Stimulated activated CD4-positive, alpha-beta T cell treated with anti-CD3 and anti-CD28 coated beads, Interleukin-12 subunit alpha, Interleukin-12 subunit beta, amount 100 ng/mL, for 24 hours (primary cell): Measurements from ENCODE around the gene SWI5.
"Not testable (repeated sequence)": the region's sequence is repeated elsewhere in the genome, so short reads cannot be mapped to it uniquely, and the experiment has no call there.

ENCODE experiments used
- DNase-seq, 2 experiments: peaks; one replicate each; pipeline ENCODE4 v3.0.0-alpha.2; 2020; ENCODE audit warnings: low read depth in 2 of 2

SWI5 gene

DNA sequence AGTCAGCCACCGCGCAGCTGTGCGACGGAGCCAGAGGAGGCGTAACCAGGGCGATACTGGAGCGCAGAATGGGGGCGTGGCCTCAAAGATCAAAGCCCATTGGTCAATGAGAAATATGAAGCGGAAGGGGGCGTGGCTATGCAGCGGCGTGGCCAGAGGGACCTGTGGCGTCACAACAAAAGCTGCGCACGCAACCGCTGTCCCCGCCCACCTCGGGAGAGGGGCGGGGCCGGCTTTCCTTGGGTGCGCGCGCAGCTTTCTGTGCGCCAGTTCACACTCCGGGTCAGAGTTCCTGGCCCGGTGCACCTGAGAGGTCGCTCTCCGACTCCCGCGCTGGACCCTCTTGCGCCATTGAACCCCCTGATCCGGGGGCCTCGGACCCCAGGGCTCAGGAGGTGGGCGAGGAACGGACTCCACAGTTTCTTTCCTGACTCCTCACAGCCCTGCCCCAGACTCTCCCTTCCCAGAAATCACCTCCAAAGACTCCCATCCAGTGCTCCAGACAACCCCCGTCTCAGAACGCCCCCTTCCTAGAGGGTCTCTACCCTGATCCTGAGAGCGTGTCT is at the start of gene SWI5:
TSS of gene SWI5 (plus strand) at position 269 of the 566 bp plus-strand sequence.
- DNase-seq, result peak; percentile 100

DNA sequence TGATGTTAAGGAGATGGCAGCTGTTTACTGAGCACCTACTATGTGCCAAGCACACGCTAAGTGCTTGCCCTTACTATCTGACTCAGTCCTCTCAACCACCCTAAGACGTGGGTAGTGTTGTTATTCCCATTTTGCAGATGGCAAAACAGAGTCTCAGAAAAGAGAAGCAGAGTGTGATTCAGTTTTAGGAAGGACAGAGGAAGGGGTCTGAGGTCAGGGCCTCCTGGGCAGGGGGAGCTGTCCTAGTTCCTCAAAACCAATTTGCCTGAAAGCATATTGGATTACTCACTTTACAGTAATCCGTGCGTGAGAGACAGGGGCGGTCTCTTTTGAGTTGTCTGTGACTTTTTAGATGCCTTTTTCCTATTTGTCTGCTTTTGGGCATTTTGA is 49.7 kb upstream of the SWI5 start:
- DNase-seq, result no peak

DNA sequence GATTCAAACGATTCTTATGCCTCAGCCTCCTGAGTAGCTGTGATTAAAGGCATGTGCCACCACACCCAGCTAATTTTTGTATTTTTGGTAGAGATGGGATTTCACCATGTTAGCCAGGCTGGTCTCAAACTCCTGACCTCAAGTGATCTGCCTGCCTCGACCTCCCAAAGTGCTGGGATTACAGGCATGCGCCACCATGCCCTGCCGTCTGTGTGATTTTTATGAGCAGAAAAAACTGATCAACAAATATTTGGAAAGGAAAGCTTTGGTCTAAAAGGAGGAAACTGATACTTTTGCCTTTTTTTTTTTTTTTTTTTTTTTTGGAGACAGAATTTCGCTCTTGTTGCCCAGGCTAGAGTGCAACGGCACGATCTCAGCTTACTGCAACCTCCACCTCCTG is 45.2 kb upstream of the SWI5 start:
- DNase-seq, result not testable (repeated sequence)

DNA sequence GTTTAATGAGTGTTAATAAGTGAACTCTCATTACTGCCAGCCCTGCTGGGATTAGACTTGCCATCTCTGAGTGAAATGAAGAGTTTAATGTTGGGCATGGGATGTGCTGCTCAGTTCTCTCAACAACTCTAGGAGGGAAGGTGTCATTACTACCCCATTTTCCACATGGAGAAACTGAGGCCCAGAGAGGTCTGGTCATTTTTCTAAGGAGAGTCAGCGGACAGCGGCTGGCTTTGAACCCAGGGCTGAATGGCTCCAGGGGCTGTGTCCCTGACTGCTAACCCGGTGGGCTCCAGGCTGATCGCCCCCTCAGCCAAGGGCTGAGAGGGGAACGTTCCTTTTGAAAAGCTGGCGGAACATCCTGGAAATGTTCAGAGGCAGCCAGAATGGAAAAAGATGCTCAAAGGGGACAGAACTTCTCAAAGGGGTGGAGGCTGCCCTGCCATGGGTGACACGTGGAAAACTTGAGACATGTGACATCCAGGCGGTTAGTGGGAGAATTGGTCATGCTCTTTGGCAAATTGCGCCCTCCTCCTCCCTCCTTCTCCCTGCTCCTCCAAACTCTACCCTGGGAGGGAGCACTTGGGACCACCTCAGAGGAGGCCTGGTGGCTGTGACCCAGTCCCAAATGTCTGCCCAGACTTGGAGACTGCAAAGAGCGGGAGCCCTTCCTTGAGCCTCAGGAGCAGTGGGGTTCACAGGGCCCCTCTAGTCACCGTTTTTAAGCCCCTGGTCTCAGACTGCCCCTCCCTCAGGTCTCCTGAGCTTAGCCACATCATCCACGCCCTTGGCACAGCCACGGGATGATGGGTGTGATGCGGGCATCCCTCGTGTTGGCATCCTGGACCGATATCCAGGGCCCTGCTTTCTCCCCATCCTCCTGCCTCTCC is 44.2 kb upstream of the SWI5 start:
- DNase-seq, result no peak

DNA sequence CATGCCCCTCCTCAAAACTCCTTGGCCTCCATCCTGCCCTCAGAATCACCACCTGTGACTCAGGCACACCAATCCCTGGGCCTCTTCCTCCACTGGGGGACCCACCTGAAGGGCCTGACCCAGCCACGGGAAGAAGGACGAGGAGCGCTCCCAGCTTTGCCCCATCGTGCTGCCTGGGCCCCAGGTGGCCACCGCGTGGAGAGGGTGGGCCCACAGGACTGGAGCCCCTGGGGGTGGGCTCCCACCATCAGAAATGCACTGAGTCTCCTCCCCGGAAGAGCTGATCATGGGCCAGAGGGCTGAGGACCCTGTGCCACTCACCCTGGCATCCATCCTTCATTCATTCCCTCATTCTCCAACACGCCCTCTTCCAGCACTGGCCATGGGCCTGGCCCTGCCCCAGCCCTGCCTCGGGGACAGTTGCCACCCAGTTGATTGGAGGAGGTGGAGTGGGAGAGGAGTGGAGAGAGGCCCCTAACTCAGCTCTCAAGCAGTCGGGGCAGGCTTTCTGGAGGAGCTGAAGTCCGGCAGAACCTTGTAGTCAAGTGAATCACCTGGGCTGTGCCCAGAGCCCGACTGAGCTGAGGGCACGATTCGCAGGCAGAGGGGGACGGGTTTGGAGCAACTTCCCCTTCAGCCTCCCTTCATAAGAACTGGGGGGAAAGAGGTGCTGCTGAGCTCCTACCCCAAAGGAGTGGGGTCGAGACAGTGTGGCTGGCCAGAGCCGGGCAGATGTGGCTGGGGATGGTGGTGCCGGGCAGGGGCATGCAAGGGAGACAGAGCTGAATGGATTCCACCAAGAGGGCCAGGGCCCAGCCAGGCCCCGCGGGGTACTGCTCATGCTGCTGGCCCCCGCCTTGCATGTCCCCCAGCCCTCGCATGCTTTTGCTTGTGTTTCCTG is 43.3 kb upstream of the SWI5 start:
- no peak for DNase-seq

DNA sequence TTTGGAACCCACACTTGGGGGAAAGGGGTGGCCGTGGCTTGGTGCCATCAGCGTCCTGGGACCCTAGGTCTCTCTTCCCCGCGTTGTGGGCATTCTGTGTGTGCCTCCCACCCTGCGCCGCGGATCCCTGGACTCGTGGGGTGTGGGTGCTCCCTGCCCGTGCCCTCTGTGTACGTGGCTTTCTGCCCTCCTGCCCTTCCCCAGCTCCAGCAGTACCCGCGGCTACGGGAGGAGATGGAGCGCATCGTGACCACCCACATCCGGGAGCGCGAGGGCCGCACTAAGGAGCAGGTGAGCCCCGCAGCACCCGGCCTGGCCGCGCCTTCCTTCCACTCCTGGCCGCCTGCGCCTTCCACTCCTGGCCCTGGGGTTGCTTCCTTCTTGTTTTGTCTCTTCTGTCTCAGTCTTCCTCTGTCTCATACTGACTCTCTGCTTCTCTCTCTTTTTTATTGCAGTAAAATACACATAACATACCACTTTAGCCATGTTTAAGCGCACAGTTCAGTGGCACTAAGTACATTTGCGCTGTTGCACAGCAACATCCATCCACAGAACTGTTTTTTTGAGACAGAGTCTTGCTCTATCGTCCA is 42.2 kb upstream of the SWI5 start:
- DNase-seq, result no peak

DNA sequence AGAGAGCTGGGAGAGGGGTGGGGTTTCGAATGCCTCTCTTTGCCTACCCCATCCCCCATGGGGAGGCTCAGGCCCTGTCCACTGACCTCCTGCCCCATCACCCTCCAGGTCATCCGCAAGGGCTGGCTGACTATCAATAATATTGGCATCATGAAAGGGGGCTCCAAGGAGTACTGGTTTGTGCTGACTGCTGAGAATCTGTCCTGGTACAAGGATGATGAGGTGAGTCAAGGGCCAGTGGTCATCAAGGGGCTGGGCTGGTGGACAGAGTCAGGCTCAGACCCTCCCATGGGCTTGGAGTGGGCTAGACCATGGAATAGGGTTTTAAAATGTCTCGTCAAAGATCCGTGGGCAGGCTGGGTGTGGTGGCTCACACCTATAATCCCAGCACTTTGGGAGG is 34.0 kb upstream of the SWI5 start:
- DNase-seq, result no peak

DNA sequence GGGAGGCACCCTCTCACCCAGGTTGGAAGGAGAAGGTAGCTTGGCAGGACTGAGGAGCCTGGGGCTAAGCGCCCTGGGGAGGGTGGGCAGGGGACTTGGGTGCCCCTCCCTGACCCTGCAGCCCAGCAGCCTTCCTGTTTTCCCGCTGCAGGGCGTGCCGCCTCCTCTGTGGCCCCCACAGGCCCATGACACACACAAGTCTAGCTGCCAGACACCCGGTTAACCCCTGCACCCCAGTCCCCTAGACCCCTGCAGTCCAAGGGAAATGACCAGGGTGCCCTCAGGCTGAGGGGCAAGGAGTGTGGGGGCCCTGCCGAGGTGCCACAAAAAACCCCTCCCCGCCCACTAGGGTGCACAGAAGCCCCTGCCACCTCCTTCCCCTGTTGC is 33.3 kb upstream of the SWI5 start:
- no peak for DNase-seq

DNA sequence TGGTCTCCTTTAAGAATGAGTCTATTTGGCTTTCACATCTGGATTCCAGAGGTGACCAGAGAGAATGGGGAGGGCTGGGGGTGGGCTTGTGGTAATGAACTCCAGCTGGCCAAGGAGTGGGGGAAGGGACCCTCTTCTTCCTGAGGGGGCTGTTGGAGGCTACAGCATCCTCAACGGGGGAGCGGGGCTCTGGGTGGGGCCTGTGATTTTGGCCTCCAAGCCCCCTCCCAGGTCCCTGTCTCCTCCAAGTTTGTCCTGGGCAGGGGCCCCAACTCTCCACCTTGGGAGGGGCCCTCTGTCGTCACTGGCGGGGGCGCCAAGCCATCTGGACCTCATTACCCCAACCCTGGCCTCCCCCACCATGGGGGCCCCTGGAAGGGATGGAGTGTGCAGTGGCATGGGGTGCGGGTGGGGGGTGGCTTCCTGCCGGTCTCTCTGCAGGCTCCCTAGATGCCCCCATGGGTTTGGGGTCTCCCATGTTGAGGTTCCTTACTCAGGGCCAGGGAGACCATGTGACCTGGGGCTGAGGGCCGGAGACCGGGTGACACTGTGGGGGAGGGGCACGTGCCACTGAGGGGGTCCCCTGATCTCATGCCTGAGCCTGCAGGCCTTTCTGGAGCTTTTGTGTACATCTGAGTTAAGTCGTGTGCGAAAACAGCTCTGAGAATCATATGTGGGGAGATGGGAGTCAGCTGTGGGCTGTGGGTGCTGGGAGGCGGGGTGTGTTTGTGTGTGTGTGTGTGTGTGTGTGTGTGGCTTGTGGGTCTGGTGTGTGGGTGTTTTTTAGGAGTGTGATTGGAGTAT is 32.7 kb upstream of the SWI5 start:
- no peak for DNase-seq

DNA sequence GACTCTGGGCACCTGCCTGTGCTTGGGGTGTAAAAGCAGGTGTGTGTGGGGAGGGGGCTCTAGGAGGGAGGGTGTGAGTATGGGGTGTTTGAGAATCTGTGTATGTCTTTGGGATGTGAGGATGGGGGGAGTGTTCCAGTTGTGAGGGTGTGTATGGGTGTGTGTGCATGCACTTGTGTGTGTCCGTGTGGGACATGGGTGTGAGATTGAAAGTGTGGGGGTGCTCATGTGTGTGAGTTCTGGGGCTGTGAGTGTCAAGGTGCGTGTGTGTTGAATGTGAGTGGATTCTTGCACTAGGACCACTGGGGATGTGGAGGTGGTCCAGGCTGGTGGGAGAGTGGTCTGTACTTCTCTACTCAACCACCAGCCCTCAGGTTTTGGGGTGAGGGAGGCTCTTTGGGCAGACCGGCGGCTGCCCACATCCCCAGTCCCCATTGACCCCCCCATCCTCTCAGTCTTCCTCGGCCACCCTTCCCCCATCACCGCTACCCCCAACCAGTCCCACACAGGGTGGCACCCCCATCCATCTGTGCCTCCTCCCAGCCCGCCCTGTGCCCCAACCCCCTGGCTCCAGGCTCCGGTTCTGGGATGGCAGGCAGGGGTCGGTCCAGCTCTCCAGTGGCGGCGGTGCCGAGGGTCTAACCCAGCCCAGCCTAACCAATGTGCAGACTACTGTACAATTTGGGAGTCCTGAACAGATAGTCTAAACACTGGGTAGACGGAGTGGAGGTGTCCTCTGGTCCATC is 31.8 kb upstream of the SWI5 start:
- no peak for DNase-seq

DNA sequence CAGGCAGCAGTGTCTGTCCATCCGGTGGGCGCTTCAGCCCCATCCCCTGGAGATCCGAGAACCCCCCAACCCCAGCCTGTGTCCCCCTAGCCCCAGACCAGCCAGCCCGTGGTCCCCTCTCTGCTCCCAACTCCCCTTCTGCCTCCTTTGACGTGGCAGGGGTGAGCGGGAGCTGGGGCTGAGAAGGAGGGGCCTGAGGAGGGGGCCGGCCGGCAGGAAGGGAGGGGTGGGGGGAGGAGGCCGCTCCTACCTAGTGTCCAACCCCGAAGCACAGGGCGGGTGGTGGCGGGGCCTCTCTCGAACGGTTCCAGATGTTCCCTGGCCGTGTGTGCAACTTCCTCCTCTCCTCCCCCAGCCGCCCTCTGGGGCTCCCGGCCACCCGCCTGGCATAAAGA is 31.2 kb upstream of the SWI5 start:
- no peak for DNase-seq

DNA sequence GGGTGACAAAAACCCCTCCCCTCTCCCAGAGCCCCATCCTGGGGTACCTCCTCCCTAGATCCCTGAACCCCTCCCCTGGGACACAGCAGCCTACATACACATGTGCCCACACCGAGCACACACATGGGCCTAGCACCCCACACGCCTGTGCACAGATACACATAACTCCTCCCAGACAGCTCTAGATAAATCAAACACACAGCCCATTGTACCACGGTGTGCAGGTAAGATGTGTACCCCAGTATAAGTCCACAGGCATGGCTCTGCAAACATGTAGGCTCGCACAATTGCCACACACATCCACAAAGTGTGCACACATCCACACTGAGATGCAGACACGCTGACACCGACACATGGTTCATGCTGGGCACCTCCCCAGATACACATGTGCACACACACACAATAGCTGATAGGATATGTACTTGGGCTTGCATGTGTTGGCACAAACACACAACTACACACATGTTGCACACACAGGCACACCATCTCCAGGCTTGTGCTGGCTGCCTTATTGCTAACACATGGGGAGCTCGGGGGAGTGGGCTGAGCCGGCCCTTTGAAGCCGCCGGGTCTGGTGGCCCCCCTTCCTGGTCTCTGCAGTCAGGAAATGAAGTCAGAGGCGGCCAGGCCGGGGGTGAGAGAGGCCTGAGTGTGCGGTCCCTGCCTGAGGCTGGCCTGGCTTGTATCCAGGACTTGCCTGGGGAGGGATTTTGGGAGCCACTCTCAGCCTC is 30.5 kb upstream of the SWI5 start:
- no peak for DNase-seq

DNA sequence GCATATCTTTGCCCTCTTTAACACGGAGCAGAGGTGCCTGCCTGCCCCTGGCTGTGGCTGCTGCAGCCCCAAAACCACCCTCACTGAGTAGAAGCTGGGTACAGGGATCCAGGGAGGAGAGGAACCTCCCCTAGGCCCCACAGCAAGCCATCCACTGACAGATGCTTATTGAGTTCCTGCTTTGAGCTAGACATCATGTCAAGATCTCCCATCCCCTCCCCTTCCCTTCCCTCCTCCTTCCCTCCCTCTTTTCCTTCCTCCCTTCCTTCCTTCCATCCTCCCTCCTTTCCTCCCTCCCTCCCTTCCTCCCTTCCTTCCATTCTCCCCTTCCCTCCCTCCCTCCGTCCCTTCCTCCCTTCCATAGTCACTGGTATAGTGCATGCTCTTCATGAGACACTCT is 29.6 kb upstream of the SWI5 start:
- no peak for DNase-seq

DNA sequence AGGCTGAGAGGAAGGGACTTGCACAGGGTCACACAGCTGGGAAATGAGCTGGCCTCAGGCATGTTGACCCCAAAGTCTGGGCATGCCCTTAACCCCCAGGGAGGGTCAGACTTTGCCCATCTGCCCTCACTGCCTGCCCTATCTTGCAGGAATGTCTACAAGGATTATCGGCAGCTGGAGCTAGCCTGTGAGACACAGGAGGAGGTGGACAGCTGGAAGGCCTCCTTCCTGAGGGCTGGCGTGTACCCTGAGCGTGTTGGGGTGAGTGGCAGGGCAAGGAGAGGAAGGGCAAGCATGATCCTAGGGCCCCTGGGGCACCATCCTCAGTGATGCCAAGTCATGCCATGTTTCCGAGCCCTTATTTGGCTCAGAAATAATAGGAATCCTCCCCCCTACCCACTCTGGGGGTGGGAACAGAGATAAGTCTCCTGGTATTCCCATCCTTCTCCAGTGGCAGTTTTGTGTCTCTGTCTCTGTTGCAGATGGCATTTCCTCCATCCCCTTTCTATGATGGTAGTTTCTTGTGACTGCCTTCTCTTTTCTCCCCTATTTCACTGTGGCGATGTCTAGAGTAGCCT is 28.8 kb upstream of the SWI5 start:
- DNase-seq, result no peak

DNA sequence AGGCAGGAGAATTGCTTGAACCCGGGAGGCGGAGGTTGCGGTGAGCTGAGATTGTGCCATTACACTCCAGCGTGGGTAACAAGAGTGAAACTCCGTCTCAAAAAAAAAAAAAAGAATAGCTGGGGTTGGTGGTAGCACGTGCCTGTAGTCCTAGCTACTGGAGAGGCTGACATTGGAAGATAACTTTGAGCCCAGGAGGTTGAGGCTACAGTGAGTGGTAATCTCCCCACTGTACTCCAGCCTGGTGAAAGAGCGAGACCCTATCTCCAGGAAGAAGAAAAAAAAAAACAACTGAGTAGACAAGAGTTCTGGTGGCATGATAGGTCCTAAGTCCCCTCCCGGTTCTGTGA is 26.5 kb upstream of the SWI5 start:
- DNase-seq, result no peak

DNA sequence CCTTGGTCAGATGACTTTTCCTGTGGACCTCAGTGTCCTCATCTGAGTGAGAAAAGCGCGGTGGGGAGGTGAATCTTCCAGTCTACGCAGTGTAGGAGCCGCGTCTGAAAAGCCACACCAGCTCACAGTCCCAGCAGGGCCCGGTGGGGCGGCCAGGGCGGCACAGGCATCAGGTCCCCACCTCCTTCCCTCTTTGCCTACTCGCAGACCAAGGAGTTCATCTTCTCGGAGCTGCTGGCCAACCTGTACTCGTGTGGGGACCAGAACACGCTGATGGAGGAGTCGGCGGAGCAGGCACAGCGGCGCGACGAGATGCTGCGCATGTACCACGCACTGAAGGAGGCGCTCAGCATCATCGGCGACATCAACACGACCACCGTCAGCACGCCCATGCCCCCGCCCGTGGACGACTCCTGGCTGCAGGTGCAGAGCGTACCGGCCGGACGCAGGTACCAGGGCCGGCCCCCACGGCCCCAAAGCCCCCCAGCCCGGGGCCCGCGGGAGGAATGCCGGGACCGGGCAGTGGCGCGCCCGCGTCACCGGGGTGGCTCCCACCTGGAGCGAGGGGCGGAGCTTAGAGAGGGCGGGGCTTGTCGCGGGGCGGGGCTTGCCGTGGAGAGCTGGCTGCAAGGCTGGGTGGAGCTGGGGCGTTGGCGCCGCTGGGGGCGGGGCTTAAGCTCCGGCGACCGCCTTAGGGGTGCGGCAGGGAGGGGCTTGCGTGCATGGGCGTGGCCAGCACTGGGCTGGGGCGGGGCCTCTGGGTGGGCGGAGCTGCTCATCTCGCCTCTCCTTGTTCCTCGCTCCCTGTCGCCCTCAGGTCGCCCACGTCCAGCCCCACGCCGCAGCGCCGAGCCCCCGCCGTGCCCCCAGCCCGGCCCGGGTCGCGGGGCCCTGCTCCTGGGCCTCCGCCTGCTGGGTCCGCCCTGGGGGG is 25.9 kb upstream of the SWI5 start:
- peak; percentile 97 to 100 for DNase-seq

DNA sequence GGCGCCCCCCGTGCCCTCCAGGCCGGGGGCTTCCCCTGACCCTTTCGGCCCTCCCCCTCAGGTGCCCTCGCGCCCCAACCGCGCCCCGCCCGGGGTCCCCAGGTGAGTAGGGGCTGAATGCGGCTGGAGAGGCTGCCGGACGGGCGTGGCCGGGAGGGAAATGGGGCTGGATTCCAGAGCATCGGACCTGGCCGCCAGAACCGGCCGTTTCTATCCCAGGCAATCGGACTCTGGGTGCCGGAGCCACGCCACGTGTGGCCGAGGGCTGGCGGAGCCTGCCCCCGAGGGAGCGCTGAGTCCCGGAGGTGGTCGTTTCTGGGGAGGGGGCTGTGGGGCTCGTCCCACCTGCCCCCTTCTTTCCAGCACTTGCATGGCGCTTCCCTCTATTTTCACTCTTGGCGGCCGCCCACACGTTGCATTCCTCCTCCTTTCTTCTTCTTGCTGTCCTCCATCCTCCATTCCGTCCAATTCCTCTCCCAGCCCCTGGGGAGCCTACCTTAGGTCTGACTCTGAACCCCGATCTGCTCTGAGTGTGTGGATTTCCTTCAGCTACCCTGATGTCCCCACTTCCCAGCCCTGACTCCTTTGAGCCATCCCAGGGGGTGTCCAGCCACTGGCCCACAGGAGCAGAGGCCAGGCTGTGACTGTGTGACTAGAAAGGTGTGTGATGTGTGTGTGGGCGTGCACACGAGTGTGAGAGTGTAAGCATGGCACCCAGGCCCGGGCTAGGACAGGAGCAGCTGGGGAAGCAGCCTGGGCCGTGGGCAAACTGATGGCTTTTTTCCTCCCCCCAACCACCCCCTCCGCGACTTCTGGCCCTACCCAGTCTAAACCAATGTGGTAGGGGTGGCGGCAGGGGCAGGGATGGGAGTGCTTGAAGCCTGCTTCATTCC is 25.0 kb upstream of the SWI5 start:
- DNase-seq, result no peak

DNA sequence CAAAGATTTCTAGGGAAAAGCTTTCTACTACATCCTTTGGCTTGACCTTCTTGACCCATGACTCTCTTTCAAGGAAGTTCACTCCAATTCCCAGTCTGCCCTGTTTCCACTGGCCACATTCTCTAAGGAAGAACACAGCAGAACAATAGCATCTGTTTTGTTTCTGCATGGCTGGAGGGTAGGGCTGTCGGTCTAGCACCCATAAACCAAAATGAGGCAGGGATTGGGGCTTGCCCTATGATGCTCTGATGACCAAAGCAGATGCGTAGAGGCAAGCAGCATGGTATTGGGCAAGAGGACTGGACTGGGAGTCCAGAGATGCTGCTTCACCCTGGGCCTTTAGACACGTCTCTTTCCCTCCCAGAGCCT is 24.4 kb upstream of the SWI5 start:
- DNase-seq, result no peak
